Measurements from ENCODE around the gene AGPS. TPM values are rescaled to one million over a fixed set of nuclear protein-coding genes. Genes with fewer than 3 reads are reported as not detected.

The AGPS gene
- total and polyA plus RNA-seq, 9 of the 15 experiments (the other 6 are each of a cell fraction or from before 2014, with no cell fraction given): 15.5 to 211 (median 63.1) TPM

DNA sequence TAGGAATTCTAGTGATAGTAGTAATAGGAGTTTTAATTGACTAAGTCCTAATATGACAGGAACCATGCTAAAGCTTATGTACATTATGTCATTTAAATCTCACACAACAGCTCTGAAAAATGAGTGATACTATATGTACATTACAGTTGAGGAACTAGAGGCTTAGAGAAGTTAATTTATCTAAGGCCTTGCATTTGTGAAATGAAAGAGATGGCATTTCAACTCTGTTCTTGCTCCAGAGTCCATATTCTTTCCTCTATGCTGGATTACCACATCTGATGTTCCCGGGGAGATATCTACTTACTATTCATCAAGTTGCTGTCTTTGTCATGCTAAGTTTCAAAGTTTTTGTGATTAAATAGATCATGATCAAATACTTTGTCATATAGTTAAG lies 5.7 kb downstream of the AGPS start:
- ATAC-seq (no peak), DNase-seq (ENCODE audit: extremely low read depth in 1 of 4, low spot score in 3 of 4) (no peak), FAIRE-seq (no peak)
- no TSS peak for BruUV-seq (replicated peaks)
- Histone ChIP-seq H3K79me2 (ENCODE audit: control insufficient read depth, insufficient read depth, low read length) (peaks cover 98% of the 10 kb centered on the region), H4K20me1 (replicated peaks; ENCODE audit: control insufficient read depth, insufficient read depth, low read length) (peaks cover 6% of the 10 kb centered on the region; the same call in 1 of the 2 replicates), H3K4me1 (replicated peaks in 1 of 2; ENCODE audit: control insufficient read depth in 2 of 2, insufficient read depth in 2 of 2, low read length in 2 of 2) (peaks cover 0 to 48% of the 10 kb centered on the region in 2 experiments; a peak in 4 of 5 replicates), H3K27ac (ENCODE audit: extremely low read depth, low read depth, low read length) (no peak overlapping the region), H3K4me3 (no peak overlapping the region), H3K36me3 (ENCODE audit: control insufficient read depth, insufficient read depth, low read length) (peaks cover 19% of the 10 kb centered on the region), H3K4me2 (ENCODE audit: insufficient read depth, low read length) (no peak overlapping the region), H2AFZ (ENCODE audit: low read depth, low read length) (no peak overlapping the region), H3K27me3 (ENCODE audit: control insufficient read depth in 2 of 2, insufficient read depth in 2 of 2, low read length in 2 of 2) (no peaks in the 10 kb centered on the region), H3K9ac (ENCODE audit: insufficient read depth in 1 of 2, low read depth in 2 of 2, low read length in 2 of 2) (no peak overlapping the region), H3K9me1 (ENCODE audit: control insufficient read depth, insufficient read depth, low read length) (no peaks in the 10 kb centered on the region), H3K9me3 (replicated peaks; ENCODE audit: control insufficient read depth, insufficient read depth, low read depth, low read length) (no peaks in the 10 kb centered on the region)
- ChIA-PET POLR2A (interaction anchor here (0.6 to 1.1 kb wide), 5 partner anchors 9 to 160 kb away, joined by 3 to 7 read pairs (median 4); no protein-coding TSS in a partner anchor), CTCF (ENCODE audit: low intra/inter-chr PET ratio) (no interaction called here)
- in situ Hi-C loops (cut with MboI) (no loop called here), intact Hi-C loops (cut with micrococcal nuclease) (no loop called here)
- TF ChIP-seq, protein P1, sequence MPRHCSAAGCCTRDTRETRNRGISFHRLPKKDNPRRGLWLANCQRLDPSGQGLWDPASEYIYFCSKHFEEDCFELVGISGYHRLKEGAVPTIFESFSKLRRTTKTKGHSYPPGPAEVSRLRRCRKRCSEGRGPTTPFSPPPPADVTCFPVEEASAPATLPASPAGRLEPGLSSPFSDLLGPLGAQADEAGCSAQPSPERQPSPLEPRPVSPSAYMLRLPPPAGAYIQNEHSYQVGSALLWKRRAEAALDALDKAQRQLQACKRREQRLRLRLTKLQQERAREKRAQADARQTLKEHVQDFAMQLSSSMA (CRISPR knock-in tag; IDR thresholded peaks at IDR 0.05): no peak
- TF ChIP-seq, protein P2, sequence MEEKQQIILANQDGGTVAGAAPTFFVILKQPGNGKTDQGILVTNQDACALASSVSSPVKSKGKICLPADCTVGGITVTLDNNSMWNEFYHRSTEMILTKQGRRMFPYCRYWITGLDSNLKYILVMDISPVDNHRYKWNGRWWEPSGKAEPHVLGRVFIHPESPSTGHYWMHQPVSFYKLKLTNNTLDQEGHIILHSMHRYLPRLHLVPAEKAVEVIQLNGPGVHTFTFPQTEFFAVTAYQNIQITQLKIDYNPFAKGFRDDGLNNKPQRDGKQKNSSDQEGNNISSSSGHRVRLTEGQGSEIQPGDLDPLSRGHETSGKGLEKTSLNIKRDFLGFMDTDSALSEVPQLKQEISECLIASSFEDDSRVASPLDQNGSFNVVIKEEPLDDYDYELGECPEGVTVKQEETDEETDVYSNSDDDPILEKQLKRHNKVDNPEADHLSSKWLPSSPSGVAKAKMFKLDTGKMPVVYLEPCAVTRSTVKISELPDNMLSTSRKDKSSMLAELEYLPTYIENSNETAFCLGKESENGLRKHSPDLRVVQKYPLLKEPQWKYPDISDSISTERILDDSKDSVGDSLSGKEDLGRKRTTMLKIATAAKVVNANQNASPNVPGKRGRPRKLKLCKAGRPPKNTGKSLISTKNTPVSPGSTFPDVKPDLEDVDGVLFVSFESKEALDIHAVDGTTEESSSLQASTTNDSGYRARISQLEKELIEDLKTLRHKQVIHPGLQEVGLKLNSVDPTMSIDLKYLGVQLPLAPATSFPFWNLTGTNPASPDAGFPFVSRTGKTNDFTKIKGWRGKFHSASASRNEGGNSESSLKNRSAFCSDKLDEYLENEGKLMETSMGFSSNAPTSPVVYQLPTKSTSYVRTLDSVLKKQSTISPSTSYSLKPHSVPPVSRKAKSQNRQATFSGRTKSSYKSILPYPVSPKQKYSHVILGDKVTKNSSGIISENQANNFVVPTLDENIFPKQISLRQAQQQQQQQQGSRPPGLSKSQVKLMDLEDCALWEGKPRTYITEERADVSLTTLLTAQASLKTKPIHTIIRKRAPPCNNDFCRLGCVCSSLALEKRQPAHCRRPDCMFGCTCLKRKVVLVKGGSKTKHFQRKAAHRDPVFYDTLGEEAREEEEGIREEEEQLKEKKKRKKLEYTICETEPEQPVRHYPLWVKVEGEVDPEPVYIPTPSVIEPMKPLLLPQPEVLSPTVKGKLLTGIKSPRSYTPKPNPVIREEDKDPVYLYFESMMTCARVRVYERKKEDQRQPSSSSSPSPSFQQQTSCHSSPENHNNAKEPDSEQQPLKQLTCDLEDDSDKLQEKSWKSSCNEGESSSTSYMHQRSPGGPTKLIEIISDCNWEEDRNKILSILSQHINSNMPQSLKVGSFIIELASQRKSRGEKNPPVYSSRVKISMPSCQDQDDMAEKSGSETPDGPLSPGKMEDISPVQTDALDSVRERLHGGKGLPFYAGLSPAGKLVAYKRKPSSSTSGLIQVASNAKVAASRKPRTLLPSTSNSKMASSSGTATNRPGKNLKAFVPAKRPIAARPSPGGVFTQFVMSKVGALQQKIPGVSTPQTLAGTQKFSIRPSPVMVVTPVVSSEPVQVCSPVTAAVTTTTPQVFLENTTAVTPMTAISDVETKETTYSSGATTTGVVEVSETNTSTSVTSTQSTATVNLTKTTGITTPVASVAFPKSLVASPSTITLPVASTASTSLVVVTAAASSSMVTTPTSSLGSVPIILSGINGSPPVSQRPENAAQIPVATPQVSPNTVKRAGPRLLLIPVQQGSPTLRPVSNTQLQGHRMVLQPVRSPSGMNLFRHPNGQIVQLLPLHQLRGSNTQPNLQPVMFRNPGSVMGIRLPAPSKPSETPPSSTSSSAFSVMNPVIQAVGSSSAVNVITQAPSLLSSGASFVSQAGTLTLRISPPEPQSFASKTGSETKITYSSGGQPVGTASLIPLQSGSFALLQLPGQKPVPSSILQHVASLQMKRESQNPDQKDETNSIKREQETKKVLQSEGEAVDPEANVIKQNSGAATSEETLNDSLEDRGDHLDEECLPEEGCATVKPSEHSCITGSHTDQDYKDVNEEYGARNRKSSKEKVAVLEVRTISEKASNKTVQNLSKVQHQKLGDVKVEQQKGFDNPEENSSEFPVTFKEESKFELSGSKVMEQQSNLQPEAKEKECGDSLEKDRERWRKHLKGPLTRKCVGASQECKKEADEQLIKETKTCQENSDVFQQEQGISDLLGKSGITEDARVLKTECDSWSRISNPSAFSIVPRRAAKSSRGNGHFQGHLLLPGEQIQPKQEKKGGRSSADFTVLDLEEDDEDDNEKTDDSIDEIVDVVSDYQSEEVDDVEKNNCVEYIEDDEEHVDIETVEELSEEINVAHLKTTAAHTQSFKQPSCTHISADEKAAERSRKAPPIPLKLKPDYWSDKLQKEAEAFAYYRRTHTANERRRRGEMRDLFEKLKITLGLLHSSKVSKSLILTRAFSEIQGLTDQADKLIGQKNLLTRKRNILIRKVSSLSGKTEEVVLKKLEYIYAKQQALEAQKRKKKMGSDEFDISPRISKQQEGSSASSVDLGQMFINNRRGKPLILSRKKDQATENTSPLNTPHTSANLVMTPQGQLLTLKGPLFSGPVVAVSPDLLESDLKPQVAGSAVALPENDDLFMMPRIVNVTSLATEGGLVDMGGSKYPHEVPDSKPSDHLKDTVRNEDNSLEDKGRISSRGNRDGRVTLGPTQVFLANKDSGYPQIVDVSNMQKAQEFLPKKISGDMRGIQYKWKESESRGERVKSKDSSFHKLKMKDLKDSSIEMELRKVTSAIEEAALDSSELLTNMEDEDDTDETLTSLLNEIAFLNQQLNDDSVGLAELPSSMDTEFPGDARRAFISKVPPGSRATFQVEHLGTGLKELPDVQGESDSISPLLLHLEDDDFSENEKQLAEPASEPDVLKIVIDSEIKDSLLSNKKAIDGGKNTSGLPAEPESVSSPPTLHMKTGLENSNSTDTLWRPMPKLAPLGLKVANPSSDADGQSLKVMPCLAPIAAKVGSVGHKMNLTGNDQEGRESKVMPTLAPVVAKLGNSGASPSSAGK (IDR thresholded peaks at IDR 0.05): 0 out of 2 replicates have a peak, but pooled peaks have one; percentile 12
- 81% methylated on average over 1 of the region's 1 CpG for WGBS (ENCODE audit: insufficient coverage, low coverage, missing lambda C conversion rate)
